GM19043 (cell line): ENCODE results near the gene SELENOP.
"Not testable (repeated sequence)": the region's sequence is repeated elsewhere in the genome, so short reads cannot be mapped to it uniquely, and the experiment has no call there.

Experiments used
- ATAC-seq: cut with Tn5 transposase; IDR thresholded peaks from one replicate; pipeline ENCODE4 v1.9.1; 2021; ENCODE audit warnings: low read depth; ENCODE audit not compliant: unreplicated experiment

The SELENOP gene

GRCh38 chr5:42811591-42812446, at the start of gene SELENOP:
Gene SELENOP, minus strand, starts transcription at chr5:42811892. Its CDS starts 3,539 bp downstream, at chr5:42808353.
- ATAC-seq: no peak

- no peak for ATAC-seq
Measured at GRCh38 chr5:42858687-42859086, 47.0 kb upstream of the SELENOP start.

GRCh38 chr5:42858031-42858643, 46.4 kb upstream of the SELENOP start:
- ATAC-seq: no peak

GRCh38 chr5:42855811-42856210, 44.1 kb upstream of the SELENOP start:
- ATAC-seq: no peak

- no peak for ATAC-seq
Measured at GRCh38 chr5:42855386-42855785, 43.7 kb upstream of the SELENOP start.

GRCh38 chr5:42854795-42855194, 43.1 kb upstream of the SELENOP start:
- ATAC-seq: no peak

- no peak for ATAC-seq
Measured at GRCh38 chr5:42852826-42853225, 41.1 kb upstream of the SELENOP start.

GRCh38 chr5:42851481-42851880, 39.8 kb upstream of the SELENOP start:
- no peak for ATAC-seq

- no peak for ATAC-seq
Measured at GRCh38 chr5:42848545-42848944, 36.9 kb upstream of the SELENOP start.

- not testable (repeated sequence) for ATAC-seq
Measured at GRCh38 chr5:42844408-42844807, 32.7 kb upstream of the SELENOP start.

GRCh38 chr5:42843675-42844292, 32.1 kb upstream of the SELENOP start:
- no peak for ATAC-seq

- no peak for ATAC-seq
Measured at GRCh38 chr5:42842921-42843641, 31.4 kb upstream of the SELENOP start.

GRCh38 chr5:42840842-42841567, 29.3 kb upstream of the SELENOP start:
- ATAC-seq: no peak

- ATAC-seq: no peak
Measured at GRCh38 chr5:42840269-42840668, 28.6 kb upstream of the SELENOP start.

GRCh38 chr5:42839196-42839595, 27.5 kb upstream of the SELENOP start:
- ATAC-seq: no peak

GRCh38 chr5:42837601-42838000, 25.9 kb upstream of the SELENOP start:
- no peak for ATAC-seq

- no peak for ATAC-seq
Measured at GRCh38 chr5:42836070-42836769, 24.5 kb upstream of the SELENOP start.

- ATAC-seq: no peak
Measured at GRCh38 chr5:42832060-42832459, 20.4 kb upstream of the SELENOP start.

- no peak for ATAC-seq
Measured at GRCh38 chr5:42830924-42831323, 19.2 kb upstream of the SELENOP start.

- no peak for ATAC-seq
Measured at GRCh38 chr5:42828671-42829070, 17.0 kb upstream of the SELENOP start.
